GM21717 (cell line): Measurements from ENCODE around the gene CTTNBP2NL.

Experiments
- ATAC-seq: cut with Tn5 transposase; IDR thresholded peaks from one replicate; pipeline ENCODE4 v1.9.1; 2021; ENCODE audit warnings: mild to moderate bottlenecking, moderate library complexity; ENCODE audit not compliant: unreplicated experiment

Gene CTTNBP2NL

GRCh38 chr1:112395821-112396652, at the start of gene CTTNBP2NL:
TSS of gene CTTNBP2NL (plus strand) at chr1:112396214. CDS start at chr1:112416166, 19,952 bp downstream.
- ATAC-seq, result peak; percentile 79

GRCh38 chr1:112346801-112347350, 49.1 kb upstream of the CTTNBP2NL start:
- ATAC-seq, result no peak

- no peak for ATAC-seq
These were observed 39.2 kb upstream of the CTTNBP2NL start for GRCh38 chr1:112356765-112357164.

GRCh38 chr1:112357467-112357866, 38.5 kb upstream of the CTTNBP2NL start:
- ATAC-seq, result no peak

GRCh38 chr1:112358061-112358770, 37.8 kb upstream of the CTTNBP2NL start:
- ATAC-seq, result no peak

GRCh38 chr1:112358798-112359408, 37.1 kb upstream of the CTTNBP2NL start:
- no peak for ATAC-seq

GRCh38 chr1:112359961-112360767, 35.9 kb upstream of the CTTNBP2NL start:
- no peak for ATAC-seq

- no peak for ATAC-seq
These were observed 32.4 kb upstream of the CTTNBP2NL start for GRCh38 chr1:112363636-112364035.

- ATAC-seq, result no peak
These were observed 27.8 kb upstream of the CTTNBP2NL start for GRCh38 chr1:112368198-112368597.

- peak; percentile 87 for ATAC-seq
These were observed 26.4 kb upstream of the CTTNBP2NL start for GRCh38 chr1:112369392-112370285.

GRCh38 chr1:112370996-112371395, 25.0 kb upstream of the CTTNBP2NL start:
- no peak for ATAC-seq

- no peak for ATAC-seq
These were observed 24.2 kb upstream of the CTTNBP2NL start for GRCh38 chr1:112371775-112372174.

- ATAC-seq, result no peak
These were observed 22.2 kb upstream of the CTTNBP2NL start for GRCh38 chr1:112373806-112374205.

- ATAC-seq, result no peak
These were observed 20.3 kb upstream of the CTTNBP2NL start for GRCh38 chr1:112375701-112376100.

- no peak for ATAC-seq
These were observed 15.7 kb upstream of the CTTNBP2NL start for GRCh38 chr1:112380356-112380755.

GRCh38 chr1:112381324-112382076, 14.5 kb upstream of the CTTNBP2NL start:
- no peak for ATAC-seq

GRCh38 chr1:112383759-112384370, 12.1 kb upstream of the CTTNBP2NL start:
- no peak for ATAC-seq

- no peak for ATAC-seq
These were observed 9.8 kb upstream of the CTTNBP2NL start for GRCh38 chr1:112386024-112386723.
